ENCODE data around the gene APOBEC4.

The APOBEC4 gene

DNA sequence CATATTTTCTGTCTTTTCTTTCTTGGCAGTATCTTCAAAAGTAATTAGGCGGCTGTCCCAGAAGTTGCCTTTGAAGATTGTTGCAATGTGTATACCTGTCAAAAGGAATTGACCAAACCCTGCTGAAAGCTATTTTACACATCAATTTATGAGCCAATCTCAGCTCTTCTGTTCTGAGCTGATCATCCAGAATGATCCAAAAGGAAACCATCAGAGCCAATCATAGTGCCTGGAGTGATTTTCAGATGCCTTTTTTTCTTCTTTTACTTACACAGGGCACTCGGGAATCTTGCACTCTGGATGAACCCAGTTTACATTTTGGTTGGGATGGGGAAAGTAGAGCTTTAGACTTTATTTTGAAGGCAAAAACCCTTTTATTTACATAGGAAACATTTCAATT lies 21.8 kb upstream of the APOBEC4 start:
- no peak for TF ChIP-seq CTCF (IDR thresholded peaks at IDR 0.05; ENCODE audit: low read depth, low read length, missing control alignments)
- DNase-seq (ENCODE audit: extremely low read depth, low read depth): no peak
- H3K4me3 ChIP-seq (replicated peaks; ENCODE audit: low read depth, low read length): no peak overlapping the region

GRCh38 chr1:183674339-183674738 lies 21.2 kb upstream of the APOBEC4 start:
- no peak for DNase-seq (ENCODE audit: extremely low read depth, low read depth)
- no peak overlapping the region for H3K4me3 ChIP-seq (replicated peaks; ENCODE audit: low read depth, low read length)
- no peak for TF ChIP-seq CTCF (IDR thresholded peaks at IDR 0.05; ENCODE audit: low read depth, low read length, missing control alignments)

GRCh38 chr1:183673605-183674323 lies 20.6 kb upstream of the APOBEC4 start:
- H3K4me3 ChIP-seq (replicated peaks; ENCODE audit: low read depth, low read length): no peak overlapping the region
- no peak for TF ChIP-seq CTCF (IDR thresholded peaks at IDR 0.05; ENCODE audit: low read depth, low read length, missing control alignments)
- DNase-seq (ENCODE audit: extremely low read depth, low read depth): no peak

DNA sequence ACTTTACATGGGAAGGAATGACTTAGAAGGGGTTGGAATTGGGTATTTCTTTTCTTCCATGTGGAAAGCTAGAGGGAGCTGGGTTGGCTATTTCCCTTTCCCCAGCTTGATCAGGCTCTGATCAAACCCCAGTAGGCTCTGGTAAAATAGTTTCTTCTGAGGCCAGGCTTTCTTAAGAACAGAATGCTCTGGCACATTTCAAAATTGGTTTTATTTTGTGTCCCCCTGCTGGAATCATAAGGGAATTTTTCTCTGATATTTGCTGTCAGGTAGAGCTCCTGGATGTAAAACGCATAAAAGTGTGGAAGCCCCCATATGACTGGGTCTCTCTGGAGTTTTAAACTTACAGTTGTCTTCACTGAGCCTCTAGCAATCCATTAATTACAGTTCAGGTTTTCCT lies 17.1 kb upstream of the APOBEC4 start:
- H3K4me3 ChIP-seq (replicated peaks; ENCODE audit: low read depth, low read length): no peak overlapping the region
- no peak for TF ChIP-seq CTCF (IDR thresholded peaks at IDR 0.05; ENCODE audit: low read depth, low read length, missing control alignments)
- DNase-seq (ENCODE audit: extremely low read depth, low read depth): no peak

- no peak for TF ChIP-seq CTCF (IDR thresholded peaks at IDR 0.05; ENCODE audit: low read depth, low read length, missing control alignments)
- no peak for DNase-seq (ENCODE audit: extremely low read depth, low read depth)
- H3K4me3 ChIP-seq (replicated peaks; ENCODE audit: low read depth, low read length): no peak overlapping the region
Measured at GRCh38 chr1:183656355-183656754, 3.2 kb upstream of the APOBEC4 start.

GRCh38 chr1:183655562-183656075 lies 2.5 kb upstream of the APOBEC4 start:
- DNase-seq (ENCODE audit: extremely low read depth, low read depth): peak; percentile 77
- peak; percentile 78 for TF ChIP-seq CTCF (IDR thresholded peaks at IDR 0.05; ENCODE audit: low read depth, low read length, missing control alignments)

DNA sequence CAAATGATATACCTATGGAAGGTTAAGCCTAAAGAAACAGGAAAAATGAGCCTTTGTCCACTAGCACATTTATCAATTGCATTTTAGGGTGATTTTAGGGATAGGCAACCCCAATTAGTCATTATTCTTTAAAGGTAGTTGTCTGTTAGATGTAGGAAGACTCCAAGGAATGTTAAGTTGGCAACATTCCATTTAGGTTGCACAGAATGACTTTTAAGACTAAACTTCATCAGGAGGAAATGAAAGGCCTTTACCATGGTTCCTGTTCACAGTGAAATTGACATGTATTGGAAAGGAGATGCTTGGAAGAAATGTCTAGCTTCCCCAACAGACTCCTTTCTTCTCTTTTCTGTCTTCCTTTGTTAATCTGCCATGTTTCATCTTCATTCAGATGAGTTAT lies 1.6 kb upstream of the APOBEC4 start:
- H3K4me3 ChIP-seq (replicated peaks; ENCODE audit: low read depth, low read length): no peak overlapping the region
- no peak for TF ChIP-seq CTCF (IDR thresholded peaks at IDR 0.05; ENCODE audit: low read depth, low read length, missing control alignments)
- no peak for DNase-seq (ENCODE audit: extremely low read depth, low read depth)

More at GRCh38 chr1:183655562-183656075, 2.5 kb upstream of the APOBEC4 start:
- no peak overlapping the region for H3K4me3 ChIP-seq (replicated peaks; ENCODE audit: low read depth, low read length)
